Inflammatory macrophage treated with lipopolysaccharide for 4 hours (primary cell): Measurements from ENCODE around the gene SCARB2.
A peak's percentile ranks its signal among the peaks of the same experiment; 100 is the strongest.

ENCODE experiments used
- DNase-seq: peaks from one replicate; pipeline ENCODE4 v3.0.0-alpha.2; 2020

Gene SCARB2

DNA sequence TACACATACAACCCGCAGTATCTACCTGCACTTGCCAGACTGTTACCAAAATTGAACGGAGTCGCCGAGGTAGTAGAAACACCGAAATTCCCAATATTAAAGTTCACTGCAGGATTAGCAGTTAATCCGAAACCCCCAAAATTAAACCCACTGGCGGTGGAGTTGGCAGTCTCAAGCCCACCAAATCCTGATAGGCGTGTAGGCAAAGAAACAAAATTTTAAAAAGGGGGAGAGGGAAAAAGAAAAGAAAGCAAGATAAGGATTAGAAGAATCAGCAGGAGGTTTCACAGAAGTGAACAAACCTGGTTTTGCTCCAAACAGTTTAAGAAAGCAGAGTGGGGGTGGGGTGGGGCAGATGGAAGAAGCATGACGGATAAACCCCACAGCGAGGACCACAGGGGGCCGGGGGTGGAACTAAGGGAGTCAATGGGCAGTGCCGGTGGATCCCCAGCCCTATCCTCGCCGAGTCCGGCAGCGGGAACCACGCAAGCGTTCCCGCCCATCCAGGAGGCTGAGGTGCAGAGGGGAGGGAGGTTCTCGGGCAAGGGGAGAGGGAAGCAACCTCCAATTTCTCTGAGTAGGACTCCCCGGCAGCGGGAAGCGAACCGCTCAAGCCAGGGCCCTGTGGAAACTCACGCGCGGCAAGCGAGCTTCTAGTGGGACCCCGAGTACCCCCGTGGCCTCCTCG lies 66.0 kb downstream of the SCARB2 start:
- DNase-seq = peak; percentile 56

DNA sequence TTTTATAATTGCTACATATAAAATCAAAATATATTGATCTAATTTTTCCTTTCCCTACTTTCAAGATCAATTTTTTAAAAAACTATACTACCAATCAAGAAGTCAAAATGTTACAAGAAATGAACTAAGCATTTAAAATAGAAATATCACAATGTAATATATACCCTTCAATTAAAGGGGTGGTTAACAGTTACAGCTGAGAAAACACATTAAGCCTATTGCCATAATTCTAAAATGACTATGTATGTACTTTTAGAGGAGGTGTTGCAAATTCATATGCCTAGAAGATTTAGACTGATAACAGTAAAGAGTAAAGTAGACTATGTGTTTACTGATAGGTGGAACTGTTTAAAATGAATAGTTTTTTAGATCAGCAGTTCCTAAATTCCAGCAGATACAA lies 69.1 kb downstream of the SCARB2 start:
- no peak for DNase-seq

DNA sequence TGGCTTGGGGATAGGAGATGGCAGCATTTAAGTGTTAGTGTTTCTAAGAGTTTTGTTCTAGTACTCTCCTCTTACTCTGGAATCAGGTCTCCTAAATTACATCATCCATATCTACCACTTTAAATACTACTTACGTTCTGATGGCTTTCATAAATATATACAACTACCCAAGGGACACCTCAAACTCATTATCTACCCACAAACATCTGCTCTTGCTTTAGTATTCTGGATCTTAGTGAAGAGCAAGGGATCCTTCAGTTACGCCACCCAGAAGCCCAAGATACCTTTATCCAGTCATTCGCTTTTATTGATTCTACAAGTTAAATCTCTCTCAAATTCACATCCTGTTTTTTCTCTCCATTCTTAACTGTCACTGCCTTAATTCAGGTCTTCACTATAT lies 72.4 kb downstream of the SCARB2 start:
- DNase-seq = no peak

DNA sequence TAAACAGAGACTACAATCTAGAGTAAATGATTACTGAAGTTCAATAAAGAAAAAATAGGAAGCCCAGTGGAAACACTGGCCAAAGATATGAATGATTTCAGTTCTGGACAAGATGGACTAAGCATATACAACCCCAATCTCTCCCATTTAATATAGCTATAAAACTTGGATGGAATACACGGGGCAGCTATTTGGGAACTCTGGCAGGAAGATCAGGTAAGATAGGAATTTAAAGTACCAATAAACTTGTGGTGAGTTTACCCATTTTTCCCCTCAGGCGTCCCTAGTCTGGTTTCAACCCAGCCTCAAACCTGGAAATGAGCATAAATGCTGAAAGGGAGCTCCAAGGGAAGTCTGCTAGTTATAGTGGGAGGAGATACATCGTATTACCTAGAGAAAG lies 85.9 kb downstream of the SCARB2 start:
- no peak for DNase-seq

DNA sequence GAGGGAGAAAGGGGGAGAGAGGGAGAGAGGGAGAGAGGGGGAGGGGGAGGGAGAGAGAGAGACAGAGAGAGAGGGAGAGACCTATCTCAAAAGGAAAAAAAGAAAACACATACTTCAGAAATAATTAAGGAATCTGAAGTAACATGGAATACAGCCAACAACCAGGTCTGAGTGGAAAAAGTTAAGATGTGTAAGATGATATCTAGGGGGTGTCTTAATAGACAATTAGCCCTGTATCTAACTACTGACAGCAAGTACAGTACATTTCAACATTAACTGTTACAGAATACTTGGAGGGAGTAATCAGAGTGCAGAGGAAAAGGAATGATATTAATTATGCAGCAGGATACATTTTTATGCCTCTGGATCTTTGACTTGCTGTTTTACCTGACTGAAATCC lies 87.8 kb downstream of the SCARB2 start:
- DNase-seq = no peak

DNA sequence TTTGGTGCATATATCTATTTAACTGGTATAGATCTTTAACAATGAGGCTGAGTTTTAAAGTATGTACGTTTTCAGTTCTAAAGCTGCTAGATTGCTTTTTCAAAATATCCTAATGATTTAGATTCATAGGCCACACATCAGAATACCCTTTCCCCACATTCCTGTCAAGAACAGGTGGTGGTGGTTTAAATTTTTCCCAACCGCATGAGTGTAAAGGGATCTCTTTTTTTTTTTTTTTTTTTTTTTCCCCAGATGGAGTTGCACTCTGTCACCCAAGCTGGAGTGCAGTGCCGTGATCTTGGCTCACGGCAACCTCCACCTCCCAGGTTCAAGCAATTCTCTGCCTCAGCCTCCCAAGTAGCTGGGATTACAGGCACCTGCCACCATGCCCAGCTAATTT lies 93.4 kb downstream of the SCARB2 start:
- no peak for DNase-seq

DNA sequence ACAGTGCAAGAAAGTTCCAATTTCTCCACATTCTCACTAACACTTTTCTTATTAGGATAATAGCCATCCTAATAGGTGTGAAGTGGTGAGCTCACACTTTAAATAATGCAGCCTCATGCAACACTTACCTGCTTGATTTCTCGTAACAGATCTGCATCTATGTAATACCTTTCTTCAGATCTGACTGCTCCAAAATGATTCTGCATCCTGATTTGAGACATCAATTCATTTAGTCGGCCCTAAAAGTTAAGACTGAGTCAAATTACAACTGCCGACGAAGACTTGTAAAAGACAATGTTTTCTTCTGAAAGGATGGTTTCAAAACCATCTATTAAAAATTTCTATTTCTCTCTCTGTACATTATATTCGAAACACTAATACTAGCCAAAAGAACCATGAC lies 96.1 kb downstream of the SCARB2 start:
- DNase-seq = no peak

DNA sequence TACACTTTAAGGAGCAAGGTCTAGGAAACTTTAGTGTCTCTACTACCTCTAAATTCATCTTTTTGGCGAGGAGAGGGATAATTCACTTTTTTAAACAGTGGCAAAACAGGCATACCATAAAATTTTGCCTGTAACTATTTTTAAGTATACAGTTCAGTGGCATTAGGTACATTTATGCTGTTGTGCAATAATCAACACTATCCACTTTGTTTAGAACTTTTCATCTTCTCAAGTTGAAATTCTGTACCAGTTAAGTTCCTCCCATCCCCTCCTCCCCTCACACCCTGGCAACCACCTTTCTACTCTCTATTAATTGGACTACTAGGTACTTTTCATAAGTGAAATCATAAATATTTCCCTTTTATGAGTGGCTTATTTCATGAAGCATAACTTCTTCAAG lies 96.8 kb downstream of the SCARB2 start:
- no peak for DNase-seq
